Smooth muscle cell (in vitro differentiated cells): ENCODE results near the gene ZW10. TPM values are rescaled to one million over a fixed set of nuclear protein-coding genes. Genes with fewer than 3 reads are reported as not detected.

Experiments
- DNase-seq: peaks from one replicate; lab custom pipeline; 2025; ENCODE audit not compliant: unreplicated experiment; lab: John Stamatoyannopoulos, UW
- H2AFZ ChIP-seq: fragments of 200-600 bp; sonication (generic); 2 replicates; pipeline ENCODE4 v1.6.0; 2016; ENCODE audit warnings: antibody characterized with exemption, low read depth, mild to moderate bottlenecking
- H3F3A ChIP-seq: fragments of 200-600 bp; sonication (generic); 2 replicates; pipeline ENCODE4 v1.6.0; 2017; ENCODE audit warnings: antibody characterized with exemption, low read depth
- H3K27ac ChIP-seq: fragments of 200-600 bp; sonication (generic); 2 replicates; pipeline ENCODE4 v1.5.1; 2016; ENCODE audit warnings: low read depth, mild to moderate bottlenecking
- H3K27me3 ChIP-seq: fragments of 200-600 bp; sonication (generic); 2 replicates; pipeline ENCODE4 v1.6.1; 2016; ENCODE audit warnings: low read depth, mild to moderate bottlenecking
- H3K36me3 ChIP-seq: fragments of 200-600 bp; sonication (generic); 2 replicates; pipeline ENCODE4 v1.5.1; 2016; ENCODE audit warnings: low read depth
- H3K4me1 ChIP-seq: fragments of 200-600 bp; sonication (generic); 2 replicates; pipeline ENCODE4 v1.5.1; 2016; ENCODE audit warnings: low read depth
- H3K4me2 ChIP-seq: fragments of 200-600 bp; sonication (generic); 2 replicates; pipeline ENCODE4 v1.6.0; 2016; ENCODE audit warnings: mild to moderate bottlenecking
- H3K4me3 ChIP-seq: fragments of 200-600 bp; sonication (generic); 2 replicates; pipeline ENCODE4 v1.5.1; 2016; ENCODE audit warnings: mild to moderate bottlenecking
- H3K79me2 ChIP-seq: fragments of 200-600 bp; sonication (generic); 2 replicates; pipeline ENCODE4 v1.6.0; 2016; ENCODE audit warnings: low read depth, mild to moderate bottlenecking
- H3K9ac ChIP-seq: fragments of 200-600 bp; sonication (generic); 2 replicates; pipeline ENCODE4 v1.6.0; 2016; ENCODE audit warnings: low read depth
- H3K9me3 ChIP-seq: fragments of 200-600 bp; sonication (generic); replicated peaks from 2 replicates; pipeline ENCODE4 v1.5.1; 2016; ENCODE audit warnings: low read depth
- H4K20me1 ChIP-seq: fragments of 200-600 bp; sonication (generic); 2 replicates; pipeline ENCODE4 v1.6.0; 2016; ENCODE audit warnings: low read depth
- WGBS: methylation state at CpG from one replicate; pipeline ENCODE4 v1.1.7; 2016; ENCODE audit warnings: low lambda C conversion rate; 5-methylcytosine and 5-hydroxymethylcytosine counted together
- polyA plus RNA-seq: library from polyadenylated mRNA; unstranded; fragments of >200 nt; fragmentation: Nextera tagmentation; extraction: Ambion mirVana; gene quantifications from 2 replicates; pipeline ENCODE4 v1.2.1, GENCODE V29; 2016
- total RNA-seq: library from RNA; depleted of rRNA; stranded (reverse); fragments of >200 nt; gene quantifications from 2 replicates; pipeline ENCODE4 v1.2.3, GENCODE V29; 2014
- TF ChIP-seq, protein P1 (sequence below): fragments of 200-600 bp; sonication (generic); IDR thresholded peaks from 2 replicates; pipeline ENCODE4 v1.5.1; 2017; ENCODE audit warnings: borderline replicate concordance, mild to moderate bottlenecking, antibody characterized with exemption; ENCODE audit not compliant: insufficient read depth, poor library complexity, severe bottlenecking

The ZW10 gene
- total and polyA plus RNA-seq, 2 experiments from 2014 or later: 15.6 to 20.7 TPM

DNA sequence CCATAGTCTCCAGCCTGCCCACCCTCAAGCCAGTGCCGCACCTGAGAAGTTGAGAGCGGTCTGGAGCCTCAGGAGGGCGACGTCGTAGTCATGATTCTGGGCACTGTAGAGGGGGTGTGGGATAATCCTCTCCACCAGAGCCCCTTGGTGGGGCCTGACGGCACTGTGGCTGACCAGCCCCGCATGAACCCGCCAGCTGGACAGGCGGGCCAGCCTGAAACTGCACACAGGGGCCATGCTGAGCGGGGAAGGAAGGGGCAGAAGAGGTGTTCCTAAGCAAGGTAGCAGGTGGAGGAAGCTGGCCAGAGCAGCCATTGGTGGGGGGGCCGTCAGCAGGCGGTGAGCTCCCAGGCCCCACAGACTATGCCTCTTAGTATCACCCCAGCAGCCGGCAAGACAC lies 80.5 kb downstream of the ZW10 start:
- TF ChIP-seq, protein P1, sequence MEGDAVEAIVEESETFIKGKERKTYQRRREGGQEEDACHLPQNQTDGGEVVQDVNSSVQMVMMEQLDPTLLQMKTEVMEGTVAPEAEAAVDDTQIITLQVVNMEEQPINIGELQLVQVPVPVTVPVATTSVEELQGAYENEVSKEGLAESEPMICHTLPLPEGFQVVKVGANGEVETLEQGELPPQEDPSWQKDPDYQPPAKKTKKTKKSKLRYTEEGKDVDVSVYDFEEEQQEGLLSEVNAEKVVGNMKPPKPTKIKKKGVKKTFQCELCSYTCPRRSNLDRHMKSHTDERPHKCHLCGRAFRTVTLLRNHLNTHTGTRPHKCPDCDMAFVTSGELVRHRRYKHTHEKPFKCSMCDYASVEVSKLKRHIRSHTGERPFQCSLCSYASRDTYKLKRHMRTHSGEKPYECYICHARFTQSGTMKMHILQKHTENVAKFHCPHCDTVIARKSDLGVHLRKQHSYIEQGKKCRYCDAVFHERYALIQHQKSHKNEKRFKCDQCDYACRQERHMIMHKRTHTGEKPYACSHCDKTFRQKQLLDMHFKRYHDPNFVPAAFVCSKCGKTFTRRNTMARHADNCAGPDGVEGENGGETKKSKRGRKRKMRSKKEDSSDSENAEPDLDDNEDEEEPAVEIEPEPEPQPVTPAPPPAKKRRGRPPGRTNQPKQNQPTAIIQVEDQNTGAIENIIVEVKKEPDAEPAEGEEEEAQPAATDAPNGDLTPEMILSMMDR: no peak
- H3K36me3 ChIP-seq: no peaks in the 10 kb centered on the region
- 94% methylated on average over 13 of the region's 13 CpGs for WGBS
- no peak overlapping the region for H3K4me2 ChIP-seq
- H4K20me1 ChIP-seq: no peaks in the 10 kb centered on the region
- H3K9me3 ChIP-seq: no peaks in the 10 kb centered on the region
- no peak overlapping the region for H3K9ac ChIP-seq
- H3K79me2 ChIP-seq: no peaks in the 10 kb centered on the region
- no peak overlapping the region for H3K27ac ChIP-seq
- H2AFZ ChIP-seq: no peak overlapping the region
- H3K4me1 ChIP-seq: no peaks in the 10 kb centered on the region
- H3F3A ChIP-seq: no peaks in the 10 kb centered on the region
- DNase-seq: no peak
- H3K4me3 ChIP-seq: no peak overlapping the region
- no peaks in the 10 kb centered on the region for H3K27me3 ChIP-seq

DNA sequence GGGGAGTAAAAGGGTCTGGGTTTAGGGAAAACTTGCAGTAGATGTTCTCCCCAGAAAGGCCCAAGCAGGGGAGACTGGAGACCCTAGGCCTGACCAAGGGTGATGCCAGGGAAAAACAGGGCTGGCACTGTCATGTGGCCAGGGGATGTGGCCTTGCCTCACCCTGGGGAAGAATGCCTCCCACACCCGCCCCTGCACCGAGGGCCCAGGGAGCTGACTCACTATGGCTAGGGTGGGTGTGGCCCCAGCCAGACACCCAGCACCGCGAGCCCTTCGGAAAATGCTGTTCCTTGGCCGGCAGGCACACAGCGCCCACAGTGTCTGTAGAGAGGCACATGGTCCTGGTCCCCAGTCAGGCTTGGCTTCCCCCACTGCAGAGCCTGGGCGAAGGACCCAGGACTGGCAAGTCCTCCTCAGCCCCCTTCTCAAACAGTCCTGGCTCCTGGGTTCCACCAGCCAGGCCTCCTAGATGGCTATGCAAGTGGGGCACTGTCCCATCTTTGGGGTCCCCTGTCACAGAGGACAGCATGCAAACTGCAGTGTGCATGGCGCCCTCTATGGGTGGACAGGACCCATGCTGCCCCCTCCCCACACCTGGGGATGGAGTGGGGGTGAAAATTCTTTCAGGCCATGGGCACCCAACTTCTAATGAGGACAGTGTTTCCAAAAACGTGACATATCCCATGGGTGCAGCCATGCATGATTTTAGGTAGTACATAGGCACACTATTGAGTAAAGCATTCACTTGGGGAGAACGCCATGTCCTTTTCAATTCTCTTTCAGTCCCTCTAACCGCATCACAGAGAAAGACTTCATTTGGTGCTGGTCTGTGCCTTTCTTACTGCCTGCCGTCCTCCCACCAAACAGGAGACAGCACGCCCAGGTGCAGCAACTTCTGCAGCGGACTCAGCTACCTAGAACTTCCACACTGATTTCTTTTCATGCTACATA lies 82.6 kb downstream of the ZW10 start:
- H3K27me3 ChIP-seq: no peaks in the 10 kb centered on the region
- H2AFZ ChIP-seq: no peak overlapping the region
- TF ChIP-seq, protein P1: peak; percentile 44
- WGBS: 46% methylated on average over 15 of the region's 15 CpGs
- peak overlapping the region; percentile 54 for H3K27ac ChIP-seq
- no peaks in the 10 kb centered on the region for H4K20me1 ChIP-seq
- no peaks in the 10 kb centered on the region for H3F3A ChIP-seq
- H3K4me2 ChIP-seq: peak overlapping the region; percentile 43
- H3K79me2 ChIP-seq: no peaks in the 10 kb centered on the region
- no peak overlapping the region for H3K4me3 ChIP-seq
- no peaks in the 10 kb centered on the region for H3K36me3 ChIP-seq
- peak overlapping the region; percentile 52 for H3K9ac ChIP-seq
- H3K9me3 ChIP-seq: no peaks in the 10 kb centered on the region
- no peaks in the 10 kb centered on the region for H3K4me1 ChIP-seq
- DNase-seq: no peak

DNA sequence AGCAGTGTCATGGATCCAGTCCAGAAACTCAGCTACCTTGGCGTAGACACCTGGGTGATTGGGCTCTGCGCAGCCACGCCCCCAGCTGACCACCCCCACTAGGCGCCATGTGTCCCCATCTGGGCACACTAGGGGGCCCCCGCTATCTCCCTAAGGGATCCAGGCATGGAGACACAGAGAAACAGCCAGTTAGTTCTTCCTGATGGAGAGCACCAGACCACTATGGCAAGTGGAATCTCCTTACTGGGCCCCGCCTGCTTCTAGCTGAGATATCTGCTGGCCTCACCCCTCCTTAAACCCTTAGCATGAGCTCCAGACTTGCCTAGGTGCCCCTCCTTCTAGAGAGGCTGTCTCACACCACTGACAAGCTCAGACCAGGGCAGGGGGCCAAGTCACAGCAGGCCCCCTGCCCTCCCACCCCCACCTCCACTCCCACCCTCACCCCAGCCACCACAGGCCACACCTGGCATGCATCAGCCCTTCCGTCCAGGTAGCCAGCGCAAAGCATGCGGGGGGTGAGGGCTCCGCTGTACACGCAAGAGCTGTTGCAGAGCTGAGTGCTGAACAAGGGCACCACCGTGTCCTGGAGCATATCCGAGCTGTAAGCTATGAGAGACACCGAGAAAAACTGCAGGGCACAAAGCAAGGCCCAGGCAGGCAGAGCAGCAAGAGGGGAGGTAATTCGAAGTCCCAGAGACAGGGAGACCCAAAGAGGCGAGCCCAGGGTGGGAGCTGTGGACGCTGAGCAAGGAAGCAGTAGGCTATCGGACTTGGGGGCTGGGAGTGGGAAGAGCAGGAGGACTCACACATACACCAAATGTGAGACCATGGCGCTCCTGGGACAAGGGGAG lies 83.5 kb downstream of the ZW10 start:
- Histone ChIP-seq H3K9ac (peak overlapping the region; percentile 52), H3F3A (no peaks in the 10 kb centered on the region), H3K9me3 (no peaks in the 10 kb centered on the region), H3K79me2 (no peaks in the 10 kb centered on the region), H3K36me3 (no peaks in the 10 kb centered on the region), H3K27ac (peak overlapping the region; percentile 54), H3K4me3 (no peak overlapping the region), H3K4me2 (peak overlapping the region; percentile 2), H4K20me1 (no peaks in the 10 kb centered on the region), H3K4me1 (no peaks in the 10 kb centered on the region), H2AFZ (no peak overlapping the region), H3K27me3 (no peaks in the 10 kb centered on the region)
- no peak for DNase-seq
- 89% methylated on average over 19 of the region's 19 CpGs for WGBS
- TF ChIP-seq, protein P1: no peak
